GM12878 (cell line): ENCODE measurements around the gene AP1S1. TPM values are rescaled to one million over a fixed set of nuclear protein-coding genes. Genes with fewer than 3 reads are reported as not detected.
A peak's percentile ranks its signal among the peaks of the same experiment; 100 is the strongest.

ENCODE experiments used
- ATAC-seq: fragments of 200-7000 bp; cut with Tn5 transposase; 3 replicates; pipeline ENCODE4 v1.9.1; 2020; ENCODE audit warnings: mild to moderate bottlenecking, moderate library complexity
- BruUV-seq: library from RNA; stranded (reverse); fragments of 400-500 nt; replicated peaks from 2 replicates; lab custom pipeline; 2021; lab: Mats Ljungman, UMichigan
- CTCF ChIA-PET: fragments of 300-600 bp; sonication (Branson Sonifier 250); formaldehyde crosslinking; extraction: SDS; loops from one replicate; lab custom pipeline; 2021; ENCODE audit warnings: inconsistent platforms; lab: Yijun Ruan, JAX
- POLR2A ChIA-PET: fragments of 350-600 bp; formaldehyde crosslinking; extraction: SDS; loops from one replicate; lab custom pipeline; 2021; ENCODE audit warnings: inconsistent platforms; lab: Charles Lee
- RAD21 ChIA-PET: fragments of 300-600 bp; sonication (Branson Sonifier 250); formaldehyde crosslinking; loops from one replicate; lab custom pipeline; 2023; ENCODE audit warnings: antibody characterized with exemption; ENCODE audit not compliant: unreplicated experiment; lab: Charles Lee
- SMC1A ChIA-PET: fragments of 300-600 bp; sonication (Branson Sonifier 250); formaldehyde crosslinking; loops from one replicate; lab custom pipeline; 2023; ENCODE audit not compliant: unreplicated experiment, uncharacterized antibody; lab: Charles Lee
- DNase-seq: peaks from one replicate; pipeline ENCODE4 v3.0.0-alpha.2; 2011; ENCODE audit warnings: low read depth, low spot score
- FAIRE-seq: peaks from 3 replicates; lab custom pipeline; 2011; peaks lifted over from hg19 to GRCh38; lab: Jason Lieb, UNC
- H2AFZ ChIP-seq: 2 replicates; pipeline ENCODE4 v1.6.0; 2011; ENCODE audit warnings: low read depth, low read length, control low read depth; ENCODE audit not compliant: control insufficient read depth
- H3K27ac ChIP-seq: 2 replicates; pipeline ENCODE4 v1.5.1; 2011; ENCODE audit warnings: control low read depth; ENCODE audit not compliant: control insufficient read depth, insufficient read depth
- H3K27me3 ChIP-seq, 2 experiments: replicated peaks in 1 of 2; 2 replicates each; pipeline versions ENCODE4 v1.6.0 to v1.6.1; 2011; ENCODE audit warnings: low read length in 1 of 2; ENCODE audit not compliant: control insufficient read depth in 2 of 2, insufficient read depth in 2 of 2
- H3K36me3 ChIP-seq, 2 experiments: 2 replicates each; pipeline ENCODE4 v1.5.1; 2011; ENCODE audit warnings: low read length in 1 of 2; ENCODE audit not compliant: control insufficient read depth in 2 of 2, insufficient read depth in 2 of 2
- H3K4me1 ChIP-seq: 2 replicates; pipeline ENCODE4 v1.6.1; 2011; ENCODE audit warnings: mild to moderate bottlenecking, low read length, moderate library complexity, mixed read lengths; ENCODE audit not compliant: control insufficient read depth, insufficient read depth
- H3K4me2 ChIP-seq: 2 replicates; pipeline ENCODE4 v1.6.0; 2011; ENCODE audit warnings: control low read depth; ENCODE audit not compliant: control insufficient read depth, insufficient read depth
- H3K4me3 ChIP-seq: fragments of 200-600 bp; sonication (generic); 2 replicates; pipeline ENCODE4 v1.5.1; 2016
- H3K79me2 ChIP-seq: 2 replicates; pipeline ENCODE4 v1.6.0; 2011; ENCODE audit warnings: low read length; ENCODE audit not compliant: control insufficient read depth, insufficient read depth
- H3K9ac ChIP-seq: 2 replicates; pipeline ENCODE4 v1.8.0; 2011; ENCODE audit warnings: low read length, control low read depth, mixed read lengths; ENCODE audit not compliant: control insufficient read depth, insufficient read depth
- H3K9me3 ChIP-seq: replicated peaks from 3 replicates; pipeline ENCODE4 v1.5.1; 2011; ENCODE audit warnings: mild to moderate bottlenecking, low read length; ENCODE audit not compliant: control insufficient read depth, insufficient read depth
- H4K20me1 ChIP-seq: 2 replicates; pipeline ENCODE4 v1.6.0; 2011; ENCODE audit not compliant: control insufficient read depth, insufficient read depth
- BCL11A ChIP-seq: IDR thresholded peaks from 2 replicates; pipeline ENCODE4 v1.6.1; 2011; ENCODE audit warnings: low read depth, low read length
- CEBPB ChIP-seq, 2 experiments: fragments of 150-350 bp in 1 of 2; IDR thresholded peaks; 2 replicates each; pipeline ENCODE4 v1.6.1; 2012 to 2014; ENCODE audit warnings: low read depth in 2 of 2, low read length in 2 of 2, borderline replicate concordance in 1 of 2, inconsistent platforms in 1 of 2
- NR2C2 ChIP-seq: IDR thresholded peaks from 2 replicates; pipeline ENCODE4 v1.6.1; 2011; ENCODE audit warnings: borderline replicate concordance, low read depth; ENCODE audit not compliant: control insufficient read depth, insufficient read length
- ZNF274 ChIP-seq: IDR thresholded peaks from one replicate; pipeline ENCODE4 v1.8.0; 2011; ENCODE audit not compliant: insufficient read length, insufficient read depth
- WGBS: methylation state at CpG from one replicate; pipeline ENCODE4 v1.1.6; 2016; ENCODE audit warnings: low lambda C conversion rate; ENCODE audit not compliant: insufficient replicate concordance, insufficient coverage; ENCODE audit errors: missing lambda C conversion rate; 5-methylcytosine and 5-hydroxymethylcytosine counted together
- in situ Hi-C: fragments of 300-500 bp; cut with MboI; formaldehyde crosslinking; loops from 9 replicates; pipeline ENCODE4 v1.14.3; 2018; ENCODE audit warnings: mixed read lengths
- intact Hi-C: fragments of 100-400 bp; cut with micrococcal nuclease; formaldehyde crosslinking; loops from one replicate; pipeline ENCODE4 v1.14.2; 2022; ENCODE audit not compliant: unreplicated experiment
- polyA plus RNA-seq, 11 experiments: library from polyadenylated mRNA; depleted of rRNA in 4 of 11; unstranded in 6 of 11; stranded (reverse) in 5 of 11; fragments of >200 nt; fragmentation: Nextera tagmentation in 4 of 11; fragmentation: Illumina TruSeq in 1 of 11; extraction: Ambion mirVana in 4 of 11; extraction: Trizol in 1 of 11; gene quantifications; 1 replicate in 1 of 11; 2 replicates in 10 of 11; pipeline versions ENCODE4 v1.2.1 to v1.2.3, GENCODE V29; 2011 to 2016; ENCODE audit warnings: inconsistent platforms in 2 of 11, missing spikeins in 2 of 11, low read depth in 1 of 11
- total RNA-seq, 4 experiments: library from RNA; depleted of rRNA in 3 of 4; stranded (reverse); fragments of >200 nt in 3 of 4; fragmentation: Illumina TruSeq in 1 of 4; extraction: Trizol in 1 of 4; gene quantifications; 2 replicates each; pipeline versions ENCODE4 v1.2.1 to v1.2.3, GENCODE V29; 2013 to 2021
- TF ChIP-seq, protein P1 (sequence below): IDR thresholded peaks from 2 replicates; pipeline ENCODE4 v1.6.1; 2011; ENCODE audit warnings: borderline replicate concordance, low read depth, mild to moderate bottlenecking, moderate library complexity, low read length; ENCODE audit not compliant: insufficient read depth, poor library complexity, severe bottlenecking
- TF ChIP-seq, protein P2 (sequence below): fragments of 450-650 bp; IDR thresholded peaks from 2 replicates; pipeline ENCODE4 v1.6.1; 2017; ENCODE audit warnings: low read depth, mild to moderate bottlenecking, moderate library complexity

The AP1S1 gene
- total and polyA plus RNA-seq, 10 of the 15 experiments (the other 5 are each of a cell fraction or from before 2014, with no cell fraction given) = 2.5 to 121 (median 54.9) TPM

DNA sequence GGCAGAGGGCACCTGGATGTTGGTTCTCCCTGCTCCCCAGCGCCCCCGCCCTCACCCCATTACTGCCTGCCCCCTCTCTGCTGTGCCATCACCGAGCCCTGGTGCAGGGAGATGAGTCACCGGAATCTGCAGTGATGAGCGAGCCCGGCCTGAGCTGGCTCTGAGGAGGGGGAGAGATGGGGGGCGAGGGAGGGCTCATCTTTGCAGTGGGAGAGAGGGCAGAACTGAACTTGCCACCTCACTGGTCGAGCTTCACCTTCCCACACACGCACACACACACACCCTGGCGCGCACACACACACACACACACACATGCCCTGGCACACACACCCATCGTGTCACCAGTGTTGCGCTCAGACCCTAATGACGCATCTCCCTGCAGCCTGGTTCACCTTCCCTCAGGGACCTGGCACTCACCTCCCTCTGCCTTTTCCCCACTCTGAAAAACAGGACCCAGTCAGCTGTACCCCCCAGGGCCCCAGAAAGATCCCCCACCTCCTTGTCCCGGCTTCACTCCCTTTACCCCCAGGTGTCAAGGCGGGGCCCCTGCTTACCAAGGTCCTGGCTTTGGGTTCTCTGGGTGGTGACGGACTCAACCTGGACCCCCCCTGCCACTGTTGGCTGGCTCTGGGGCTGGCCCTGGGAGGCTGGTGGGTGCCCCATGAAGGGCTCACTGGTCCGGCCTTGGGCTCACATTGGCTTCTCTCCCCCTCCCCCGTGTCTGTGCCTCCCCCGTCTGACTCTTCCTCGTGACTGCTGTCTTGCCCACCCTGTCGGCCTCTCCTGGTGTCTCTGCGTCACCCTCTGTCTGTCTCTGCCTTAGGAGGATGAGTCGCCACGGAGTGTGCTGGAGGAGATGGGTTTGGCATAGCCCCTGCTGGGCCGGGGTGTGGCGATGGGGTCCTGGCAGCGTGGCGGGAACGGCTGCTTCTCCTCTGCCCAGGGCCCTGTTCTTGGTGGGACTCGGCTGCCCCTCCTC lies 5.7 kb downstream of the AP1S1 start:
- no TSS peak for BruUV-seq
- ChIA-PET RAD21 (interaction anchor here (0.7 kb wide), 1 partner anchor 1237 kb away, joined by 3 read pairs; no protein-coding TSS in a partner anchor), CTCF (no interaction called here), POLR2A (interaction anchor here (0.6 kb wide), 1 partner anchor 93 kb away, joined by 3 read pairs; no protein-coding TSS in a partner anchor), SMC1A (no interaction called here)
- Histone ChIP-seq H3K36me3 (peaks cover 5 to 7% of the 10 kb centered on the region in 2 experiments), H3K27me3 (peaks cover 3 to 7% of the 10 kb centered on the region in 2 experiments; a peak in 3 of 4 replicates), H3K79me2 (peaks cover 6% of the 10 kb centered on the region), H3K9me3 (no peaks in the 10 kb centered on the region; the same call in 2 of the 3 replicates), H4K20me1 (no peaks in the 10 kb centered on the region), H3K4me2 (no peak overlapping the region), H3K4me1 (peaks cover 3% of the 10 kb centered on the region; the same call in 1 of the 2 replicates), H3K27ac (no peak overlapping the region), H3K4me3 (no peak overlapping the region), H2AFZ (no peak overlapping the region), H3K9ac (no peak overlapping the region)
- TF ChIP-seq ZNF274 = no peak
- TF ChIP-seq, protein P1, sequence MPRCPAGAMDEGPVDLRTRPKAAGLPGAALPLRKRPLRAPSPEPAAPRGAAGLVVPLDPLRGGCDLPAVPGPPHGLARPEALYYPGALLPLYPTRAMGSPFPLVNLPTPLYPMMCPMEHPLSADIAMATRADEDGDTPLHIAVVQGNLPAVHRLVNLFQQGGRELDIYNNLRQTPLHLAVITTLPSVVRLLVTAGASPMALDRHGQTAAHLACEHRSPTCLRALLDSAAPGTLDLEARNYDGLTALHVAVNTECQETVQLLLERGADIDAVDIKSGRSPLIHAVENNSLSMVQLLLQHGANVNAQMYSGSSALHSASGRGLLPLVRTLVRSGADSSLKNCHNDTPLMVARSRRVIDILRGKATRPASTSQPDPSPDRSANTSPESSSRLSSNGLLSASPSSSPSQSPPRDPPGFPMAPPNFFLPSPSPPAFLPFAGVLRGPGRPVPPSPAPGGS = peak; percentile 51
- TF ChIP-seq CEBPB (IDR thresholded peaks at IDR 0.05; ENCODE audit: borderline replicate concordance in 1 of 2, low read depth in 2 of 2, low read length in 2 of 2) = no peak
- no peak for TF ChIP-seq NR2C2
- no peak for TF ChIP-seq BCL11A
- TF ChIP-seq, protein P2, sequence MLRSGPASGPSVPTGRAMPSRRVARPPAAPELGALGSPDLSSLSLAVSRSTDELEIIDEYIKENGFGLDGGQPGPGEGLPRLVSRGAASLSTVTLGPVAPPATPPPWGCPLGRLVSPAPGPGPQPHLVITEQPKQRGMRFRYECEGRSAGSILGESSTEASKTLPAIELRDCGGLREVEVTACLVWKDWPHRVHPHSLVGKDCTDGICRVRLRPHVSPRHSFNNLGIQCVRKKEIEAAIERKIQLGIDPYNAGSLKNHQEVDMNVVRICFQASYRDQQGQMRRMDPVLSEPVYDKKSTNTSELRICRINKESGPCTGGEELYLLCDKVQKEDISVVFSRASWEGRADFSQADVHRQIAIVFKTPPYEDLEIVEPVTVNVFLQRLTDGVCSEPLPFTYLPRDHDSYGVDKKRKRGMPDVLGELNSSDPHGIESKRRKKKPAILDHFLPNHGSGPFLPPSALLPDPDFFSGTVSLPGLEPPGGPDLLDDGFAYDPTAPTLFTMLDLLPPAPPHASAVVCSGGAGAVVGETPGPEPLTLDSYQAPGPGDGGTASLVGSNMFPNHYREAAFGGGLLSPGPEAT = no peak
- DNase-seq (no peak), FAIRE-seq (no peak), ATAC-seq (no peak)
- in situ Hi-C loops = no loop called here
- intact Hi-C loops = no loop called here
- 88% methylated on average over 25 of the region's 31 CpGs for WGBS
